Measurements from ENCODE around the gene PRR23A. TPM values are rescaled to one million over a fixed set of nuclear protein-coding genes. Genes with fewer than 3 reads are reported as not detected.

PRR23A gene
- total RNA-seq, 1 experiment from 2014 or later: not detected

- H3K9me3 Mint-ChIP-seq: peaks cover 18% of the 10 kb centered on the region
- DNase-seq (ENCODE audit: low spot score) (no peak), ATAC-seq (no peak; the same call in 1 of the 2 replicates)
- H3K27ac Mint-ChIP-seq: no peak overlapping the region
- POLR2A ChIA-PET: interaction anchor here (1.1 to 1.5 kb wide), 3 partner anchors 9 to 17 kb away, joined by 3 to 6 read pairs (median 5); no protein-coding TSS in a partner anchor
- H3K4me3 Mint-ChIP-seq: peak overlapping the region; percentile 34
- peaks cover 9% of the 10 kb centered on the region; the same call in 1 of the 2 replicates for H3K36me3 Mint-ChIP-seq
- CTCF ChIA-PET: interaction anchor here (0.7 to 4.7 kb wide), 20 partner anchors 8 to 526 kb away, joined by 3 to 54 read pairs (median 6); partner anchors contain the start of genes CEP70, ESYT3, FOXL2 and FOXL2NB
- no peak for TF ChIP-seq TEAD1 (CRISPR knock-in tag; IDR thresholded peaks at IDR 0.05)
- no peak for TF ChIP-seq ATF1 (CRISPR knock-in tag; IDR thresholded peaks at IDR 0.05)
- no peak for TF ChIP-seq ZNF532 (CRISPR knock-in tag; IDR thresholded peaks at IDR 0.05; ENCODE audit: borderline replicate concordance)
- TF ChIP-seq ZNF219 (CRISPR knock-in tag; IDR thresholded peaks at IDR 0.05; ENCODE audit: borderline replicate concordance): no peak
- no peak for TF ChIP-seq AR (CRISPR knock-in tag; IDR thresholded peaks at IDR 0.05)
- TF ChIP-seq STAT6 (CRISPR knock-in tag; conservative IDR thresholded peaks at IDR 0.05; ENCODE audit: low read depth): no peak
- no peak for TF ChIP-seq ZNF512 (CRISPR knock-in tag; IDR thresholded peaks at IDR 0.05; ENCODE audit: borderline replicate concordance)
- H3K4me1 Mint-ChIP-seq: peaks cover 3% of the 10 kb centered on the region; the same call in 1 of the 2 replicates
- peaks cover 43% of the 10 kb centered on the region for H3K27me3 Mint-ChIP-seq (ENCODE audit: low read depth)
These were observed 45.6 kb downstream of the PRR23A start for GRCh38 chr3:138960417-138960852.

Other genes starting within 250 kb of the PRR23A start
- gene PIK3CB, start 171.3 kb downstream of the PRR23A start, total RNA-seq (2021): 36.0 to 40.0 TPM (median 38.5 TPM) in 3 replicates
- 0.82 to 1.6 TPM (median 1.4 TPM) in 3 replicates for gene FOXL2, start 59.1 kb downstream of the PRR23A start, total RNA-seq (2021)
- 2.2 to 5.1 TPM (median 2.9 TPM) in 3 replicates for gene FOXL2NB, start 59.1 kb downstream of the PRR23A start, total RNA-seq (2021)
- gene PRR23B, start 14.7 kb upstream of the PRR23A start, total RNA-seq (2021): not detected in 3 replicates
- gene PRR23C, start 38.6 kb upstream of the PRR23A start, total RNA-seq (2021): not detected in 3 replicates